ENCODE measurements around the gene CCAR1. TPM values are rescaled to one million over a fixed set of nuclear protein-coding genes. Genes with fewer than 3 reads are reported as not detected.
A peak's percentile ranks its signal among the peaks of the same experiment; 100 is the strongest.

CCAR1 gene
- total and polyA plus RNA-seq, 2 of the 4 experiments (the other 2 are of a cell fraction): 35.1 to 60.8 TPM

DNA sequence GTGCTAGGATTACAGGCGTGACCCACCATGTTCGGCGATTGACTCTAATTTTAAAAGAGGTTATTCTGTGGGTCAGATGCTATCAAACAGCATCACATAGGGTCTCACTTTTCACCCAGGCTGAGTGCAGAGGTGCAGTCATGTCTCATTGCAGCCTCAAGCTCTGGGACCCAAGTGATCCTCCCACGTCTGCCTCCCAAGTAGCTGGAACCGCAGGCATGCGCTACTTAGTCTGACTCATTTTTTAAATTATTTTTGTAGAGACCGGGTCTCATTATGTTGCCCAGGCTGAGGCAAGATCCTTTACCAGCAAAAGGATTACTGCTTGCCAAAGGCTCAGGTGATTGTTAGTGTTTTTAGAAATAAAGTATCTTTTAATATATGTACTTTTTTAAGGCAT, 63.4 kb downstream of the CCAR1 start:
- Histone ChIP-seq H3K9me3 (ENCODE audit: control insufficient read depth, insufficient read depth, low read length) (no peaks in the 10 kb centered on the region), H3K9ac (ENCODE audit: low read depth, low read length) (no peak overlapping the region), H2BK20ac (ENCODE audit: low read depth, low read length) (no peak overlapping the region), H3K4ac (ENCODE audit: low read depth, low read length) (no peak overlapping the region), H4K91ac (ENCODE audit: insufficient read depth, low read depth, low read length) (no peak overlapping the region), H3K4me3 (ENCODE audit: insufficient read depth, low read depth, low read length) (no peak overlapping the region), H2AFZ (replicated peaks; ENCODE audit: low read length, poor library complexity) (no peak overlapping the region), H4K8ac (ENCODE audit: low read depth in 2 of 2, low read length in 2 of 2) (no peak overlapping the region), H3K9me1 (ENCODE audit: insufficient read depth, low read length) (no peaks in the 10 kb centered on the region), H3K23ac (ENCODE audit: low read depth, low read length) (no peak overlapping the region), H2BK15ac (ENCODE audit: low read depth, low read length) (no peak overlapping the region), H3K4me2 (ENCODE audit: low read depth, low read length) (no peak overlapping the region), H3K36me3 (ENCODE audit: control insufficient read depth, insufficient read depth, low read length) (peaks cover 55% of the 10 kb centered on the region), H3K27ac (ENCODE audit: insufficient read depth, low read length) (no peak overlapping the region), H2AK9ac (replicated peaks; ENCODE audit: low read depth, low read length, poor library complexity) (no peak overlapping the region), H4K5ac (ENCODE audit: low read depth, low read length) (no peak overlapping the region), H2BK120ac (ENCODE audit: low read depth, low read length) (no peak overlapping the region), H3K14ac (replicated peaks; ENCODE audit: low read depth, low read length) (no peak overlapping the region), H4K20me1 (ENCODE audit: insufficient read depth, low read length) (no peaks in the 10 kb centered on the region), H3K4me1 (ENCODE audit: control insufficient read depth, insufficient read depth, low read length) (no peaks in the 10 kb centered on the region), H3K27me3 (ENCODE audit: control insufficient read depth, insufficient read depth, low read length) (no peaks in the 10 kb centered on the region), H2BK5ac (ENCODE audit: low read depth, low read length, poor library complexity, severe bottlenecking) (no peak overlapping the region), H3K79me1 (ENCODE audit: low read depth in 1 of 2, low read length in 2 of 2) (peaks cover 2 to 5% of the 10 kb centered on the region in 2 experiments; a peak in 2 of 4 replicates), H2AK5ac (ENCODE audit: low read depth, low read length) (no peak overlapping the region), H3K18ac (ENCODE audit: low read depth, low read length) (no peak overlapping the region), H3K56ac (ENCODE audit: extremely low read depth, insufficient read depth, low read length) (no peak overlapping the region)
- no TSS peak for BruUV-seq (replicated peaks)
- dilution Hi-C loops (cut with HindIII; ENCODE audit: low sequenced_read_pairs, unreplicated experiment): no loop called here
- TF ChIP-seq NFE2L2 (IDR thresholded peaks at IDR 0.05; ENCODE audit: low read depth, low read length) (no peak), CEBPB (IDR thresholded peaks at IDR 0.05; ENCODE audit: low read depth, low read length) (no peak), RCOR1 (IDR thresholded peaks at IDR 0.05; ENCODE audit: insufficient replicate concordance, low read length) (no peak), FOS (IDR thresholded peaks at IDR 0.05; ENCODE audit: low read depth, low read length) (no peak), CHD1 (IDR thresholded peaks at IDR 0.05; ENCODE audit: low read depth, low read length) (no peak), POLR2A (IDR thresholded peaks at IDR 0.05; ENCODE audit: low read depth, low read length) (no peak), MAZ (IDR thresholded peaks at IDR 0.05; ENCODE audit: borderline replicate concordance, low read depth, low read length) (no peak), SMC3 (IDR thresholded peaks at IDR 0.05; ENCODE audit: low read depth, low read length) (no peak), CTCF (conservative IDR thresholded peaks at IDR 0.05; ENCODE audit: low read depth, low read length) (no peak), MXI1 (IDR thresholded peaks at IDR 0.05; ENCODE audit: borderline replicate concordance, low read depth, low read length) (no peak), RAD21 (IDR thresholded peaks at IDR 0.05; ENCODE audit: low read length) (no peak)
- TF ChIP-seq, protein P1, sequence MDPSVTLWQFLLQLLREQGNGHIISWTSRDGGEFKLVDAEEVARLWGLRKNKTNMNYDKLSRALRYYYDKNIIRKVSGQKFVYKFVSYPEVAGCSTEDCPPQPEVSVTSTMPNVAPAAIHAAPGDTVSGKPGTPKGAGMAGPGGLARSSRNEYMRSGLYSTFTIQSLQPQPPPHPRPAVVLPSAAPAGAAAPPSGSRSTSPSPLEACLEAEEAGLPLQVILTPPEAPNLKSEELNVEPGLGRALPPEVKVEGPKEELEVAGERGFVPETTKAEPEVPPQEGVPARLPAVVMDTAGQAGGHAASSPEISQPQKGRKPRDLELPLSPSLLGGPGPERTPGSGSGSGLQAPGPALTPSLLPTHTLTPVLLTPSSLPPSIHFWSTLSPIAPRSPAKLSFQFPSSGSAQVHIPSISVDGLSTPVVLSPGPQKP (IDR thresholded peaks at IDR 0.05; ENCODE audit: borderline replicate concordance, low read depth, low read length): no peak
- WGBS, 2 experiments (ENCODE audit: extremely low coverage in 2 of 2, insufficient read length in 1 of 2): 94% methylated on average over 6 of the region's 7 CpGs; no CpG with 5 or more reads in 1 of the 2 experiments
- ChIA-PET CTCF (no interaction called here), POLR2A (ENCODE audit: unreplicated experiment) (no interaction called here)
- ATAC-seq (ENCODE audit: low read depth) (no peak; the same call in 1 of the 2 replicates), DNase-seq (peak; percentile 8)
- in situ Hi-C loops (cut with MboI; ENCODE audit: low sequenced_read_pairs): no loop called here
- intact Hi-C loops (cut with micrococcal nuclease): loop anchor here (10.0 kb wide), 1 partner anchor 630 kb away; the partner anchor contains the start of gene TACR2

Measured in IMR-90 (cell line).